Loucy (cell line): ENCODE measurements around the gene CASR.
"Not testable (repeated sequence)": the region's sequence is repeated elsewhere in the genome, so short reads cannot be mapped to it uniquely, and the experiment has no call there.

Experiments
- H2AFZ ChIP-seq: fragments of 200-600 bp; sonication (generic); 2 replicates; pipeline ENCODE4 v1.6.0; 2016; ENCODE audit warnings: antibody characterized with exemption, mild to moderate bottlenecking, low read length, moderate library complexity
- H3F3A ChIP-seq: fragments of 200-600 bp; 2 replicates; pipeline ENCODE4 v1.6.0; 2016; ENCODE audit warnings: antibody characterized with exemption, low read depth, mild to moderate bottlenecking
- H3K27me3 ChIP-seq: fragments of 200-600 bp; sonication (generic); 2 replicates; pipeline ENCODE4 v1.6.1; 2014; ENCODE audit warnings: low read length, mild to moderate bottlenecking; ENCODE audit not compliant: insufficient read depth, poor library complexity, severe bottlenecking
- H3K36me3 ChIP-seq: fragments of 200-600 bp; sonication (generic); 2 replicates; pipeline ENCODE4 v1.6.1; 2016; ENCODE audit warnings: low read length; ENCODE audit not compliant: insufficient read depth
- H3K4me1 ChIP-seq: fragments of 200-600 bp; sonication (generic); 2 replicates; pipeline ENCODE4 v1.5.1; 2014; ENCODE audit warnings: low read length, mild to moderate bottlenecking; ENCODE audit not compliant: insufficient read depth, poor library complexity, severe bottlenecking
- H3K4me2 ChIP-seq: fragments of 200-600 bp; sonication (generic); 2 replicates; pipeline ENCODE4 v1.6.0; 2014; ENCODE audit warnings: antibody characterized with exemption, low read length, low read depth, mild to moderate bottlenecking; ENCODE audit not compliant: poor library complexity, severe bottlenecking
- H3K4me3 ChIP-seq: fragments of 200-600 bp; sonication (generic); 2 replicates; pipeline ENCODE4 v1.5.1; 2014; ENCODE audit warnings: low read length, mild to moderate bottlenecking, mixed read lengths; ENCODE audit not compliant: poor library complexity, severe bottlenecking
- H3K79me2 ChIP-seq: fragments of 200-600 bp; sonication (generic); 2 replicates; pipeline ENCODE4 v1.6.1; 2014; ENCODE audit warnings: low read length; ENCODE audit not compliant: insufficient read depth
- H3K9ac ChIP-seq: fragments of 200-600 bp; sonication (generic); 2 replicates; pipeline ENCODE4 v1.6.0; 2014; ENCODE audit warnings: mild to moderate bottlenecking, low read depth, low read length, moderate library complexity; ENCODE audit not compliant: poor library complexity, severe bottlenecking
- H3K9me2 ChIP-seq: fragments of 200-600 bp; sonication (generic); replicated peaks from 2 replicates; pipeline ENCODE4 v1.6.1; 2016; ENCODE audit warnings: low read depth, low read length, mixed read lengths
- H3K9me3 ChIP-seq: fragments of 200-600 bp; sonication (generic); 2 replicates; pipeline ENCODE4 v1.6.1; 2014; ENCODE audit warnings: mild to moderate bottlenecking, antibody characterized with exemption, low read length, low read depth; ENCODE audit not compliant: insufficient read depth
- H4K20me1 ChIP-seq: fragments of 200-600 bp; sonication (generic); 2 replicates; pipeline ENCODE4 v1.6.0; 2014; ENCODE audit warnings: antibody characterized with exemption, low read length, mild to moderate bottlenecking; ENCODE audit not compliant: insufficient read depth, poor library complexity, severe bottlenecking
- EZH2phosphoT487 ChIP-seq: fragments of 200-600 bp; IDR thresholded peaks from 2 replicates; pipeline ENCODE4 v1.6.1; 2018; ENCODE audit warnings: antibody characterized with exemption, mild to moderate bottlenecking, moderate library complexity, borderline replicate concordance
- TF ChIP-seq, protein P1 (sequence below): fragments of 200-600 bp; sonication (generic); conservative IDR thresholded peaks from 2 replicates; pipeline ENCODE4 v1.5.1; 2014; ENCODE audit warnings: mild to moderate bottlenecking, antibody characterized with exemption, low read length

The CASR gene

DNA sequence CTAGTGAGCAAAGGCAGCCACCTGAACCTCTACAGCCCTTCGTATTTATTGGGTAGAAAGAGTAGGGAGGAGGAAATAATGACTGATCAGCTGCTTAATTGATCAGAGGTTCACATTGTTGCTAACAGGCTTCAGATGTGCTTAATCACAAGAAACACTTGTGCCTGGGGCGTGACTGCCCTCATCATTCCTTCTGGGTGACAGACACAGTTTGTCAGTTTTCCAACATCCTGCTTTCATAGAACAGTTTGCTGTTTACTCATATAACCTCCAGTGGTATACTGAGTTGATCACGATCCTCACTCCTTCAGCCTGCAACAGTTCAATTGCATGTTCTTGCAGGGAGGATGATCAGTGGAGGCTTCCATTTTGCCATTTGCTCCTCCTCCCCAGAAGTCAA is 13.6 kb upstream of the CASR start:
- Histone ChIP-seq H3K79me2 (no peaks in the 10 kb centered on the region), H3K4me1 (no peaks in the 10 kb centered on the region), H3F3A (no peaks in the 10 kb centered on the region), H2AFZ (no peak overlapping the region), H3K9ac (no peak overlapping the region), H3K36me3 (no peaks in the 10 kb centered on the region), H3K4me2 (no peak overlapping the region), H3K27me3 (no peaks in the 10 kb centered on the region), H3K4me3 (no peak overlapping the region), H4K20me1 (no peaks in the 10 kb centered on the region), H3K9me3 (0 out of 2 replicates have a peak, but pooled peaks cover 11% of the 10 kb centered on the region), H3K9me2 (no peaks in the 10 kb centered on the region)
- TF ChIP-seq, protein P1, sequence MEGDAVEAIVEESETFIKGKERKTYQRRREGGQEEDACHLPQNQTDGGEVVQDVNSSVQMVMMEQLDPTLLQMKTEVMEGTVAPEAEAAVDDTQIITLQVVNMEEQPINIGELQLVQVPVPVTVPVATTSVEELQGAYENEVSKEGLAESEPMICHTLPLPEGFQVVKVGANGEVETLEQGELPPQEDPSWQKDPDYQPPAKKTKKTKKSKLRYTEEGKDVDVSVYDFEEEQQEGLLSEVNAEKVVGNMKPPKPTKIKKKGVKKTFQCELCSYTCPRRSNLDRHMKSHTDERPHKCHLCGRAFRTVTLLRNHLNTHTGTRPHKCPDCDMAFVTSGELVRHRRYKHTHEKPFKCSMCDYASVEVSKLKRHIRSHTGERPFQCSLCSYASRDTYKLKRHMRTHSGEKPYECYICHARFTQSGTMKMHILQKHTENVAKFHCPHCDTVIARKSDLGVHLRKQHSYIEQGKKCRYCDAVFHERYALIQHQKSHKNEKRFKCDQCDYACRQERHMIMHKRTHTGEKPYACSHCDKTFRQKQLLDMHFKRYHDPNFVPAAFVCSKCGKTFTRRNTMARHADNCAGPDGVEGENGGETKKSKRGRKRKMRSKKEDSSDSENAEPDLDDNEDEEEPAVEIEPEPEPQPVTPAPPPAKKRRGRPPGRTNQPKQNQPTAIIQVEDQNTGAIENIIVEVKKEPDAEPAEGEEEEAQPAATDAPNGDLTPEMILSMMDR = no peak
- no peak for TF ChIP-seq EZH2phosphoT487

DNA sequence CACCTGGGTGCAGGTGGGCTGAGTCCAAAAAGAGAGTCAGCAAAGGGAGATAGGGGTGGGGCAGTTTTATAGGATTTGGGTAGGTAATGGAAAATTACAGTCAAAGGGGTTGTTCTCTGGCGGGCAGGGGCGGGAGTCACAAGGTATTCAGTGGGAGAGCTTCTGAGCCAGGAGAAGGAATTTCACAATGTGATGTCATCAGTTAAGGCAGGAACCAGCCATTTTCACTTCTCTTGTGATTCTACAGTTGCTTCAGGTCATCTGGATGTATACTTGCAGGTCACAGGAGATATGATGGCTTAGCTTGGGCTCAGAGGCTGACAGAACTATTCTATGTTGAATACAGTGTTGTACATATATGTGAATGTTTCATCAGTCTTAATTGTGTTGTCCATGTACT is 12.1 kb upstream of the CASR start:
- H3K36me3 ChIP-seq, H3K4me2 ChIP-seq, H3K9ac ChIP-seq, H3K4me1 ChIP-seq, H3K4me3 ChIP-seq, H3F3A ChIP-seq, H3K27me3 ChIP-seq, H4K20me1 ChIP-seq, H3K9me2 ChIP-seq, H2AFZ ChIP-seq, H3K79me2 ChIP-seq: not testable (repeated sequence)
- 0 out of 2 replicates have a peak, but pooled peaks cover 11% of the 10 kb centered on the region for H3K9me3 ChIP-seq

DNA sequence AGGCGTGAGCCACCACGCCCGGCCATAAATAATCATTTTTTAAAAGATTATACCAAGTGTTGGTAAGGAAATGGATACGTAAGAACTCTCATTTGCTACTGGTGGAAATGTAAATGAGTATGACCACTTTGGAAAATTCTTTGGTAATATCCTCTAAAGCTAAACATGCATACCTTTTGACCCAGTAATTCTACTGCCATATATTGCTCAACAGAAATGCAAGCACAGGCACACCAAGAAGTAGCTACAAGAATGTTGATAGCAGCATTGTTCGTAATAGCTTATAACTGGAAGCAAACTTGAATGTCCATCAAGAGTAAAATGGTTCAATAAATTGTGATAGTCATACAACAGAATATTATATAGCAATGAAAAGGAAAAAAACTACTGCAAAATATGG is 4.8 kb upstream of the CASR start:
- Histone ChIP-seq H4K20me1 (no peaks in the 10 kb centered on the region), H3K4me2 (no peak overlapping the region), H3F3A (no peaks in the 10 kb centered on the region), H3K36me3 (no peaks in the 10 kb centered on the region), H3K27me3 (no peaks in the 10 kb centered on the region), H2AFZ (no peak overlapping the region), H3K79me2 (no peaks in the 10 kb centered on the region), H3K9me3 (no peaks in the 10 kb centered on the region), H3K4me1 (no peaks in the 10 kb centered on the region), H3K4me3 (no peak overlapping the region), H3K9ac (no peak overlapping the region), H3K9me2 (no peaks in the 10 kb centered on the region)
- no peak for TF ChIP-seq EZH2phosphoT487
- TF ChIP-seq, protein P1 = no peak

DNA sequence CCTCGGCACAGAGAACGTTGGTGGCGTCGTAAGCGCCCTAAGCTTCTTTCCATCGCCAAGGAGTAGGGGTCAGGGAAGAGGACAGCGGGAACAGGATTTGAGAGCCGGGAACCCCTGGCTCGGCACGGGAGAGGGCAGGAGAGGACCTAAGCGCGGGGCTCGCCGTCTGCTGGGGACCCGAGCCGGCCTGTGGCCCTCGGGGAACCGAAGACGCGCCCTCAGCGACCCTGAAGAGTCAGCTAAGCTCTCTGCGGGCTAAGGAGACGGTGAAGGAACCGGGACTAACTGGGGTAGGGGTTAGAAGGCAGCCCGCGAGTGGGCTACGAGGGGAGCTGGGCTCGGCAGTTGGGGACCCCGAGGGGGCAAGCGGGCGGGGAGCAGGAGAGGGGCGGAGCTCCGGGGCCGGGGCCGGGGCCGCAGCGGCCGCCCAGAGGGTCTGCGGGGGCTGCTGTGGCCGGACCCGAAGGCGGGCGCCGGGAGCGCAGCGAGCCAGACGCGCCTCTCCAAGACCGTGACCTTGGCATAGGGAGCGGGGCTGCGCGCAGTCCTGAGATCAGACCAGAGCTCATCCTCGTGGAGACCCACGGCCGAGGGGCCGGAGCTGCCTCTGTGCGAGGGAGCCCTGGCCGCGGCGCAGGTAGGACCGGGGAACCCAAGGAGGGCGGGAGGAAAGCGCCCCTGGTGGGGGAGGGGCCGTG is 574 bp downstream of the CASR start:
- Histone ChIP-seq H3F3A (no peaks in the 10 kb centered on the region), H3K4me1 (no peaks in the 10 kb centered on the region), H3K4me3 (no peak overlapping the region), H3K27me3 (no peaks in the 10 kb centered on the region), H3K36me3 (no peaks in the 10 kb centered on the region), H3K9me3 (no peaks in the 10 kb centered on the region), H4K20me1 (no peaks in the 10 kb centered on the region), H3K9ac (no peak overlapping the region), H2AFZ (no peak overlapping the region), H3K9me2 (no peaks in the 10 kb centered on the region), H3K4me2 (no peak overlapping the region), H3K79me2 (no peaks in the 10 kb centered on the region)
- TF ChIP-seq, protein P1 = no peak
- no peak for TF ChIP-seq EZH2phosphoT487
